Measurements from ENCODE around the gene CABP7.
A peak's percentile ranks its signal among the peaks of the same experiment; 100 is the strongest.

Gene CABP7

GRCh38 chr22:29767171-29768051 is 47.6 kb downstream of the CABP7 start, which contains the start of gene UQCR10:
Gene UQCR10, plus strand, starts transcription at chr22:29767369. Its CDS starts 30 bp downstream, at chr22:29767399.
- no peak for TF ChIP-seq CTCF (IDR thresholded peaks at IDR 0.05; ENCODE audit: low read depth, low read length)
- DNase-seq (ENCODE audit: extremely low read depth, low read depth) = peak; percentile 80

- TF ChIP-seq CTCF (IDR thresholded peaks at IDR 0.05; ENCODE audit: low read depth, low read length) = no peak
- DNase-seq (ENCODE audit: extremely low read depth, low read depth) = no peak
Observed at GRCh38 chr22:29768052-29768693, 48.4 kb downstream of the CABP7 start.

GRCh38 chr22:29769723-29770321 is 50.0 kb downstream of the CABP7 start:
- no peak for DNase-seq (ENCODE audit: extremely low read depth, low read depth)
- no peak for TF ChIP-seq CTCF (IDR thresholded peaks at IDR 0.05; ENCODE audit: low read depth, low read length)

GRCh38 chr22:29772170-29772641 is 52.4 kb downstream of the CABP7 start:
- TF ChIP-seq CTCF (IDR thresholded peaks at IDR 0.05; ENCODE audit: low read depth, low read length) = peak; percentile 65
- peak; percentile 63 for DNase-seq (ENCODE audit: extremely low read depth, low read depth)

- no peak for DNase-seq (ENCODE audit: extremely low read depth, low read depth)
- no peak for TF ChIP-seq CTCF (IDR thresholded peaks at IDR 0.05; ENCODE audit: low read depth, low read length)
Observed at GRCh38 chr22:29773233-29773632, 53.4 kb downstream of the CABP7 start.

- TF ChIP-seq CTCF (IDR thresholded peaks at IDR 0.05; ENCODE audit: low read depth, low read length) = no peak
- no peak for DNase-seq (ENCODE audit: extremely low read depth, low read depth)
Observed at GRCh38 chr22:29780220-29780619, 60.4 kb downstream of the CABP7 start.
